Measurements from ENCODE around the gene CDH18.
"Not testable (repeated sequence)": the region's sequence is repeated elsewhere in the genome, so short reads cannot be mapped to it uniquely, and the experiment has no call there.

CDH18 gene

GRCh38 chr5:19862711-19863110 lies 125.3 kb downstream of the CDH18 start:
- no peak for DNase-seq (ENCODE audit: low read depth in 2 of 2)

DNA sequence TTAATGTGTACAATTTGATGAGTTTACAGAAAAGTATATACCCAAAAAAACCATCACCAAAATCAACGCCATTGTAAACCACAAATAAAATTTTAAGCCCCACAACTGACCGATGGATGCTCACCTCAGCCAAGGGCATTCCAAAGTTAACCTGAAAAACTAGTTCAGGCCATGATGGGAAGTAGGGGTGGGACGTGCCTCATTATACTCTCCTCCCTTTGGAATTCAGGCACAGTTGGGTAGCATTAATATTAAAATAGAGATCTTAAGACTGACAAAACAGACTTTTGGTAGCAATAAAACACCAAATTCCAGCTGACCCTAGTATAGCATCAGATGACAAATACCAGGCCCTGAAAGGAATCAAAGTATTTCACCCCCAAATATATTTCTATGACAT lies 129.0 kb downstream of the CDH18 start:
- DNase-seq (ENCODE audit: low read depth in 2 of 2), result no peak

DNA sequence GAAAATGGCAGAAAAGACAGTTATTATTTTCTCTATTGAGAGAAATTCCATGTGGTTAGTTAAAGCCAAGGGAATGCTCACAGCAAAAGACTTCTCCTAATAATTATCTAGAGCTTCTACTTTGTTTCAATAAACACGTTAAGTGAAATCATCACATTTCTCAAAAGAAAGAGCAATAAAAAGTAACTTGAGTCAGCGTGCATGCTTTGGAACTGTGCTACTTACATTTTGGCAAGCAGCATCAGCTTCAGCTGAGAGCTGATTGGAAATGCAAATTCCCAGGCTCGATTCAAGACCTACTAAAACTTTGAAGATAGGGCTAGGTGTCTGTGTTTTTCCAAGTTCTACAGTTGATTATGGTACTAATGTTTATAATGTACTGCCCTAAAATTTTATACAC lies 132.1 kb downstream of the CDH18 start:
- no peak for DNase-seq (ENCODE audit: low read depth in 2 of 2)

GRCh38 chr5:19855453-19855852 lies 132.5 kb downstream of the CDH18 start:
- DNase-seq (ENCODE audit: low read depth in 2 of 2), result no peak

DNA sequence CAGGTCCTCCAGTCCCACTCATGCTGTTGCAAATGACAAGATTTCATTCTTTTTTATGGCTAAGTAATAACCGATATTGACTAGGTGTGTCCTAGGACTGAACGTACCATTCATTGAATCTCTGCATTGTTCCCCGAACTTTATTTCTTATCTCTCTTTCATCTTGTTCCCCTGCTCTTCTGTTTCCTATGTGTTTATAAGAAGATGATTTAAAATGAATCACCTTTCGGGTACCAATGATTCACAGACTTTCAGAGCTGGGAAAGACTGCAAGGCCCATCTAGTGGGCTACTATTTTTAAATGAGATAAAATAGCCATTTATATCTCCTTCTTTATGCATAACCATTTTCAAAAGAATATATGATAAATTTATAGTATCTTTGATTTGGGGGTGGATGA lies 133.0 kb downstream of the CDH18 start:
- no peak for DNase-seq (ENCODE audit: low read depth in 2 of 2)

- DNase-seq (ENCODE audit: low read depth in 2 of 2), result no peak
Observed at GRCh38 chr5:19853616-19854240, 134.3 kb downstream of the CDH18 start.

DNA sequence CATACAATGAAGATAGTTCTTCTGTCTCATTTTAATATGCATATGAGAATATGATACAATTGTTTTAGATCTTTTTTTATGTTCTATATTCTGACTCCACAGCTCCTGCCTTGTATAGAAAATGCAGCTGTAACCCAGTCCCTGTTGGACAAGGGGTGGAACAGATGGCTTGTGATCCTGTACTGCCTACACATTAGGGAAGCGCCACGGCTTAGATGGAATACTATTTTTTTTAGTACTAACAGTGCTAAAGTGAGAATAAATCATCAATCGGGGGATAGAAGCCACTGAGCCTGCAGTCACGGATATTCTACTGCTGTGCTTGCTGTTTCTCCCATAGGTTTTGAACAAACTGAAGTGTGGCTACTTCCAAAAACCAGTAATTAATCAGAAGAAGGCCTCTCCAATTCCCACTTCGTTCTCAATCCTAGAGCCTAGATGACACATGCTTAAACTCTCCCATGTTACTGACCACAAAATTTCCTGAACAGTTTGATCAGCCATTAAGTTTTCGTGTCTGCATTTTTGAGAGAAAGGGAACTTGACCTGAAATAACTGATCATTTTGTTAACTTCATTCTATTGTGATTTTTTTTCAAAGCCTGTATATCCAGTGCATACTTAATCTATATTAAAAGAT lies 150.3 kb downstream of the CDH18 start:
- no peak for DNase-seq (ENCODE audit: low read depth in 2 of 2)

DNA sequence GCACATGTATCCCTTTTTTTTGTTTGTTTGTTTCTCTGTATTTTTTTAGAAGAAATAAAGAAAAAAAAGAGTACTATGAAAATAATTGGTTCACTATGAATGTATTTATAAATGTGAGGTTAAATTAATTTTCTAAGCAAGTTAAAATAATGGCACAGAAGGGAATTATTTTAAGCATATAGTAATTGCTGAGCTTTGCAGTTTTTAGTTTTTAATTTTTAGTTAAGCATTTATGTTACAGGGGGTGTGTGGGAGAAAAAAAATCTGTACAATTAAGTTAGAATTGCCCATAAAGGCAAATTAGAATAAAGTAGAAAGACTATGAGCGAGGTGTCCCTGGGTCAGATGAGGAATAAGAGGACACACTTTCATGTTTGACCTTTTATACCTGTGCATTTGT lies 152.6 kb downstream of the CDH18 start:
- no peak for DNase-seq (ENCODE audit: low read depth in 2 of 2)

- not testable (repeated sequence) for DNase-seq (ENCODE audit: low read depth in 2 of 2)
Observed at GRCh38 chr5:19812720-19813119, 175.3 kb downstream of the CDH18 start.

DNA sequence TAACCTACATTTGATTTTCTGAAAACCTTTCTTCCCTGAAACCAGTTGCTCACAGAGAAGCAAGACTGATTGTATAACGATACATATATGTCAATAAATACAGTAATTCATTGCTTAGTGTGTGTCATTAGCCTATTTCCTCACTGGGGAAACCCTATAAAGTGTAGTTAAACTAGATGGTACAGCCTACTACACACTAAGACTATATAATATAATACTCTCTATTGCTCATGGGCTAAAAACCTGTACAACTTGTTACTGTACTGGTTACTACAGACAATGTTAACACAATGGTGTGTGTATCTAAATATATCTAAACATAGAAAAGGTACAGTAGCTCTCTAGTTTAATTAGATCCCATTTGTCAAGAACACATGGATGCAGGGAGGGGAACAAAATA lies 181.2 kb downstream of the CDH18 start:
- DNase-seq (ENCODE audit: low read depth in 2 of 2), result no peak

- no peak for DNase-seq (ENCODE audit: low read depth in 2 of 2)
Observed at GRCh38 chr5:19802686-19803085, 185.3 kb downstream of the CDH18 start.

DNA sequence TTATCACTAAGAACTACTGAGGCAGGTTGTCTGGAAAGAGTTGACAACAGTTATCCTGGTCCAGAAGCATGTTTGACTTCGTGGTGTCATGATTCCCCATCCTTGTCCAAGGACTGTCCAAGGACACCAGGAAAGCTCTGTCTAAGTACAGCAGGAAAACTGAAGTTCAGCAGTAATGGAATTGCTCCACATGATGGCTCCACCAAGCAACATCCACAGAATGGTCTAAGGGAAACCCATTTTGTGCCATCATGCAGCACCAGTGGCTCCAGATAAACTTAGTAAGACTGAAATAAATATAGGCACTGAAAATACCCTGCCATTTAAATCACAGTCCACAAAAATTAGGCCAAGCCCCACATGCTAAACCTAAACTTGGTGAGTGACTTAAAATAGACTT lies 192.8 kb downstream of the CDH18 start:
- DNase-seq (ENCODE audit: low read depth in 2 of 2), result no peak

- no peak for DNase-seq (ENCODE audit: low read depth in 2 of 2)
Observed at GRCh38 chr5:19790829-19791466, 197.1 kb downstream of the CDH18 start.

- DNase-seq (ENCODE audit: low read depth in 2 of 2), result no peak
Observed at GRCh38 chr5:19782566-19782965, 205.4 kb downstream of the CDH18 start.

DNA sequence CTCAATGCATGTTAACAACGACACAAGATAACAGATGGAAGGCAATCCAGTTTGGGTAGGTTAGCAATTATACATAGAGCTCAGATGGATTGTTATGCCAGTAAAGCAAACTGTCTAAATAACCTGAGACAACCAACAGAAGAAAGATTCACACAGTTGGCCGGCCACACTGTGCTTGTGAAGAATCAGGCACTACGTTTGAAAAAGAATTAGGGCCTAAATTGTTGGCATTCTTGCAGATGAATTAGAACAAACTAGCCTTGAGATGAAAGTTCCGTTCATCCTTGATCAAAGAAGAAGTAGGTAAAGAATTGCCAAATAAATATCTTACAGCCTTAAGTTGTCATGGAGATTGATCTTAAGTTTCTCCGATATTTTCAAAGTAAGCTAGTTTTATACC lies 210.6 kb downstream of the CDH18 start:
- DNase-seq (ENCODE audit: low read depth in 2 of 2), result no peak

- not testable (repeated sequence) for DNase-seq (ENCODE audit: low read depth in 2 of 2)
Observed at GRCh38 chr5:19776886-19777285, 211.1 kb downstream of the CDH18 start.

DNA sequence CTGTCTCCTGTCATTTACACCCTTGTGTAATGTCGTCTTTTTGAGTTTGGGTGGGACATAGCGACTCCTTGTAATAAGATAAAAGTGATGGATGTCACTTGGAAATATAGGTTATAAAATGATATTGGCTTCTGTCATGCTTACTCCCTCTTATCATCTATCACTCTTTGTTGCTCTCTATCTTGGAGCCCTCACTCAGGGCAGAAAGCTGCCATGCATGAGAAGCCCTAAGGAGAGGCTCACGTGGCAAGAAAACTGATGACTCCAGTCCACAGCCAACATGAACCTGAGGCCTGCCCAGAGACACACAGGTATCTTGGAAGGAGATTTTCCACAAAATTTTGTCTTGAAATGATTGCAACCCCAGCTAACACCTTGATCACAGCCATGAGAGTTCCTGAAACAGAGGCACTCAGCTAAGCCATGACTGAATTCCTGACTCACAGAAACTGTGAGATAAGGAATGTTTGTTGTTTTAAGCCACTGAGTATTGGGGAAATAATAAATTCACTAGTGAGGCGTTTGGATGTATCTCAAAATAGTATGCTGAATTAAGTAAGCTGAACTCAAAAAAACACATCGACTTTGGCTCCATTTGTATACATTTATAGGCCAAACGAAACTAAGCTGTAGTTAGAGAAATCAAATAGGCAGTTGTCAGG lies 216.7 kb downstream of the CDH18 start:
- DNase-seq (ENCODE audit: low read depth in 2 of 2), result no peak

DNA sequence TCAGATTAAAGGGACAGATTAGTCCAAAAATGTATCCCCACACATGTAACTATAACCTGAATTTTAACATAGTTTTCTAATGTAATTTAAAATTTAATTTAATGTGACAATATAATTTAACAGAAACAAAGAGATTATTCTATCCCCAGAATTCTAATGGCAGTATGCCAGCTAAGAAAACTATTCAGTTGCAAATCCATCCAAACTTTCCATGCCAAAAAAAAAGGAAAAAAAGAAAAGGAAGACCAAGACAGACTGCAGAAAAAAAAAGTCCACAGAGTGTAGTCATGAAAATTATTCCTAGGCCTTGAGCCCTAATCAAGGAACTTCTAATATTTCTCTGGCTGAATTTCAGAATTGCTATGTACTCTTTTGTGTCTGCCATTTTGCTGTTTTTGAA lies 217.6 kb downstream of the CDH18 start:
- DNase-seq (ENCODE audit: low read depth in 2 of 2), result no peak

DNA sequence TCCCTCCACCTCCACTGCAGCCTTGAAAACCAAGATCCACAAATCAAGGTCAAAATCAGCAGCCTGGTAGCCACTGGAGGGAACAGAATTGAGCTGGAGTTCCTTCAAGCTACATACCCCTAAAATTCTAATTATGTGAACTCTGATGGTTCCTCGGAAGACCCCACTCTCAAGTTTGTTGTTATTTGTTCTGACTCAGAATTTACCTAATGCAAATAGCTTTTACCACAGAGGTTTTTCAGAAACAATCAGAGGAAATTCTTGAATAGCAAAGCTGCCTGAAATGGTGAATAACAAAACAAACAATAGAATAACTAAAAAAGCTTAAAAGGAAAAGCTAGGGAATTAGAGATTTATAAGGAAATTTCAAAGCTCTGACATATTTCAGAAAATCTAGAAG lies 220.0 kb downstream of the CDH18 start:
- no peak for DNase-seq (ENCODE audit: low read depth in 2 of 2)

- no peak for DNase-seq (ENCODE audit: low read depth in 2 of 2)
Observed at GRCh38 chr5:19753579-19753978, 234.4 kb downstream of the CDH18 start.

GRCh38 chr5:19751326-19751725 lies 236.7 kb downstream of the CDH18 start:
- no peak for DNase-seq (ENCODE audit: low read depth in 2 of 2)

DNA sequence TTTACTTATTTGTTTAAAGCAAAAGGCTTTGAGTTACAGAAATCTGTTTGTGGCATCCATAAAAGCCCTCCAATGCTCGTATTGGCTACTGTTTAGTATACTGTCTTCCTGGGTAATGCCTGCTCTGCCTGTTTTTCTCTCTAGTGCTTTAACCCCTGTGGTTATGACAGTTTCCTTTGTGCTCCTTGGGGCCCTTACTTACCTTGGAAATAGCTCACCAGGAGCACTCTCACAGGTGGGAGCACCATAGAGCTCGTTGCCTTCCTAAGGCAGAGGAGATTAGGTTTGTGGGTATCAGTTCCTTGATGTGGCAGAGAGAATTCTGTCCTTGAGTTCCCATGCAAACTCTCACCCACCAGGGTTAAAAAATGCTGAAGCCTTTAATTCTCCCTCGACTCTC lies 242.8 kb downstream of the CDH18 start:
- DNase-seq (ENCODE audit: low read depth in 2 of 2), result no peak

DNA sequence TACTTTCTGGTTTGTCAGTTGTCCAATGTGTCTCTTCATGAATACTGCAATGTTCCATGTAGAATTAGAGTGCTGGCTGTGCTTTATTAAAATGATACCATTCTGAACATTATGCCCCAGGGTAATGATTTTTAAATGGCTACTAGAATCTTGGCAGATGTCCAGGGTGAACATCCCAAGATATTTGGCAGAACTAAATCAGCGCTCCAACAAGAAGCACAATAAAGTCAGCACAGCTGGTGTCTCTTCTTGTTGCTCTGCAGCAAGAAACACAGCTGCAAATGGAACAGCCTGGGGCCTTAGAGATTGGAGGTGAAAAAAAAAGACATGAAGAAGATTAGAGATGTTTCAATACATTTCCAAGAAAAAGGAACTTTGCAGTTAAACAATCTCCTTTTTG lies 248.3 kb downstream of the CDH18 start:
- DNase-seq (ENCODE audit: low read depth in 2 of 2), result no peak

All from activated CD4-positive, alpha-beta T cell treated with anti-CD3 and anti-CD28 coated beads for 24 hours (primary cell).